C1 segment of cervical spinal cord (tissue), 14 donors: ENCODE results near the gene SUSD4.
A peak's percentile ranks its signal among the peaks of the same experiment; 100 is the strongest.

Source experiments
- DNase-seq, 14 donors: peaks; one replicate each; lab custom pipeline; 2025; lab: John Stamatoyannopoulos, UW

The SUSD4 gene

GRCh38 chr1:223358826-223359225 is 5.2 kb downstream of the SUSD4 start:
- DNase-seq = no peak

GRCh38 chr1:223355699-223356098 is 8.3 kb downstream of the SUSD4 start:
- no peak for DNase-seq

GRCh38 chr1:223353939-223354338 is 10.0 kb downstream of the SUSD4 start:
- no peak for DNase-seq

- DNase-seq = no peak
Measured at GRCh38 chr1:223352944-223353343, 11.0 kb downstream of the SUSD4 start.

- no peak for DNase-seq
Measured at GRCh38 chr1:223350361-223350908, 13.5 kb downstream of the SUSD4 start.

- no peak for DNase-seq
Measured at GRCh38 chr1:223349241-223349640, 14.7 kb downstream of the SUSD4 start.

- DNase-seq = no peak
Measured at GRCh38 chr1:223348439-223348838, 15.5 kb downstream of the SUSD4 start.

- no peak for DNase-seq
Measured at GRCh38 chr1:223347583-223347982, 16.4 kb downstream of the SUSD4 start.

GRCh38 chr1:223346311-223346710 is 17.7 kb downstream of the SUSD4 start:
- no peak for DNase-seq

GRCh38 chr1:223345720-223346119 is 18.3 kb downstream of the SUSD4 start:
- no peak for DNase-seq

GRCh38 chr1:223344491-223344890 is 19.5 kb downstream of the SUSD4 start:
- DNase-seq = no peak

GRCh38 chr1:223343692-223344091 is 20.3 kb downstream of the SUSD4 start:
- DNase-seq = no peak

- DNase-seq = peak in 2 of 14 donors; percentile 5 to 8
Measured at GRCh38 chr1:223341121-223341520, 22.9 kb downstream of the SUSD4 start.

- no peak for DNase-seq
Measured at GRCh38 chr1:223340637-223341036, 23.3 kb downstream of the SUSD4 start.

GRCh38 chr1:223339861-223340260 is 24.1 kb downstream of the SUSD4 start:
- DNase-seq = no peak

GRCh38 chr1:223338811-223339746 is 24.9 kb downstream of the SUSD4 start:
- DNase-seq = peak in 1 of 14 donors; percentile 59

- peak in 1 of 14 donors; percentile 52 for DNase-seq
Measured at GRCh38 chr1:223337174-223337869, 26.7 kb downstream of the SUSD4 start.

- no peak for DNase-seq
Measured at GRCh38 chr1:223334156-223334555, 29.8 kb downstream of the SUSD4 start.

- DNase-seq = no peak
Measured at GRCh38 chr1:223332997-223333396, 31.0 kb downstream of the SUSD4 start.

- DNase-seq = no peak
Measured at GRCh38 chr1:223331929-223332328, 32.0 kb downstream of the SUSD4 start.

GRCh38 chr1:223331301-223331700 is 32.7 kb downstream of the SUSD4 start:
- no peak for DNase-seq

- no peak for DNase-seq
Measured at GRCh38 chr1:223330466-223330865, 33.5 kb downstream of the SUSD4 start.
